Middle frontal gyrus (tissue), 1 donor: ENCODE measurements around the gene PJVK.
"Not testable (repeated sequence)": the region's sequence is repeated elsewhere in the genome, so short reads cannot be mapped to it uniquely, and the experiment has no call there.

Experiments used
- DNase-seq: peaks from one replicate; pipeline ENCODE4 v3.0.0-alpha.2; 2015; ENCODE audit warnings: low spot score; ENCODE audit errors: extremely low spot score

Gene PJVK

DNA sequence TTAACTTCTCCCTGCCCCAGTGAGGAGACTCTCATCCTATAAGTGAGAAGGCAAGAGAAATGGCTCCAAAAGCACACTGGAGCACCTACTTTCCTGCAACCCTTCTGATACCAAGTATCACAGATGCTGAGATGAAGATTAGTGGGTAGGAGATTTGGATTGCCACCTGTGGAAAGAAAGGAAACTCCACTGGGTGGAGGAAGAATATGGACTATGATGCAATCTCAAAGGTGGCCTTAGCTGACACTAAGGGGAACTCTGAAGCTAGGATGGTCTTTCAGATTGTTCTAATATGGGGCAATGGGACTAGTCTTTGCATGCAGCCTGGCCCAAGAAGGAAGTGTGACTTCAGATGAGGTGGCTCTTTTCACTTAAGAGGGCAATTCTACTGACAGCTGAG, 21.8 kb upstream of the PJVK start:
- DNase-seq: no peak

GRCh38 chr2:178436662-178437061, 14.5 kb upstream of the PJVK start:
- DNase-seq: no peak

- no peak for DNase-seq
Observed at GRCh38 chr2:178441426-178441825, 9.8 kb upstream of the PJVK start.

DNA sequence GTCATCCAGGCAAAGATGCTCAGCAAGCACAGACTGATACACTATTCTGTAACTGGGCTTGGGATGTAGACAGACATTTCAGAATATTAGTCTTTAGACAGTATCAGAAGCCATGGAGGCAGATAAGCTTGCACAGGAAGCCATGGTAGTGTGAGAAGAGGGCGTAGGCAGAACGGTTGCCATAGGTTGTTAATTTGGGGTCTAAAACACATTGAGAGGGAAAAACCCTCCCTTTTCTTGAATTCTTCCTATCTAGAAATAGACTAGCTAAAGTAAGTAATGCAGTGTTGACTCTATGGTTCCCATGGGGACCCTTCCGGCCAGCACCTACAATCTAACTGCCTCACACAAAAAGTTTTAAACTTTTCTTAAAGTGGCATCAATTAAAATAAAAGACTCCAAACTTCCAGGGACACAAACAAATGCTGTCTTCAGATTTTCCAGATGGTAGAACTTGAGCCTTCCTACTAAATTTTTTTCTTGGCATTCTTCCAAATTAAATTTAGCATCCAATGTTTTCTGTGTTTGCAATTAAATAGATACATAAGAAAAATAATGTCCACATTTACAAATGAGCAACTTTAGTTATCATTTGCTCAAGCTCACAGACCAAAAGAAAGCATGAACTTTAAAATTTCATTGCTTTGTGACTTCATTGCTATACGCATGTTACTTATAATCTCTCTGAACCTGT, 2.1 kb upstream of the PJVK start:
- DNase-seq: no peak

- no peak for DNase-seq
Observed at GRCh38 chr2:178449700-178450523, 1.3 kb upstream of the PJVK start.

DNA sequence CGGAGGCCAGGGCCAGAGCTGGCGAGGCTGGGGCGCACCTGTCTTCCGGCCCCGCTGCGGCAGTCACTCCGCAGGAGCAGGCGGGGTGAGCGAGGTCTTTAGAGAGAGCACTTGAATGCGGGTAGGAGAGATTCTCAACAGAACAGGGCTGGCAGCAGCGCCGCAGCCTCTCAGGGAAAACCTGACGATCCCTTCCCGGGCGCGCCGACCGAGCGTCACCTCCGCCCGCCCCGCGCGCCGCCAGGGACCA, 729 bp upstream of the PJVK start:
- DNase-seq: no peak

- DNase-seq: no peak
Observed at GRCh38 chr2:178452334-178452733, 1.2 kb downstream of the PJVK start.

- no peak for DNase-seq
Observed at GRCh38 chr2:178452870-178453269, 1.7 kb downstream of the PJVK start.

DNA sequence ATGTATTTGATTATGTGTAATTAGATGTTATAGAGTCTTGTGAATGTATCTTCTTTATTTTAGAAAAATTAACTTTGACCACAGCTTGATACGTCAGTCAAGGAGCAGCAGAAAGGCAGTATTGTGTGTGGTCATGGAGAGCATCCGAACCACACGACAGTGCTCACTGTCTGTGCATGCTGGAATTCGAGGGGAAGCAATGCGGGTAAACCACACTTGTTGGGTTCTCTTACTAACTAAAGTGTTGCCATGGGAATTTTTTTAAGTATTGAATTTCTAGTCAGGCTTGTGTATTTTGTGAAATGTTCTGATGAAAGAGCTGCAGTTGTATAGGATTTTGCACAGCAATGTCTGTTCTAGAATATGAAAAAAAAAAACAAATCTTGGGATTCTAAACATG, 4.8 kb downstream of the PJVK start:
- no peak for DNase-seq

- DNase-seq: no peak
Observed at GRCh38 chr2:178457390-178457886, 6.3 kb downstream of the PJVK start.

- DNase-seq: no peak
Observed at GRCh38 chr2:178469219-178469849, 18.2 kb downstream of the PJVK start.

DNA sequence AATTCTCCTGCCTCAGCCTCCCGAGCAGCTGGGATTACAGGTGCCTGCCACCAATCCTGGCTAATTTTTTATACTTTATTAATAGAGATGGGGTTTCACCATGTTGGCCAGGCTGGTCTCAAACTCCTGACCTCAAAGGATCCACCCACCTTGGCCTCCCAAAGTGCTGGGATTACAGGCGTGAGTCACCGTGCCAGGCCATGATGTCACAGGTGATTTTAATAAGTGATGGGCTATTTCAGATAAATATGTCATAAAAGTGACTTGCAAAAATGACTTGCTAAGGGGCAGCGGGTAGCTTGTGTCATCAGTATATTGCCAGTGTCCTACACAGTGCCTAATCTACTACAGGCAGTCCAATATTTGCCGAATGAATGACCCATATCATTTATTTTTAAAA, 20.1 kb downstream of the PJVK start:
- DNase-seq: not testable (repeated sequence)

DNA sequence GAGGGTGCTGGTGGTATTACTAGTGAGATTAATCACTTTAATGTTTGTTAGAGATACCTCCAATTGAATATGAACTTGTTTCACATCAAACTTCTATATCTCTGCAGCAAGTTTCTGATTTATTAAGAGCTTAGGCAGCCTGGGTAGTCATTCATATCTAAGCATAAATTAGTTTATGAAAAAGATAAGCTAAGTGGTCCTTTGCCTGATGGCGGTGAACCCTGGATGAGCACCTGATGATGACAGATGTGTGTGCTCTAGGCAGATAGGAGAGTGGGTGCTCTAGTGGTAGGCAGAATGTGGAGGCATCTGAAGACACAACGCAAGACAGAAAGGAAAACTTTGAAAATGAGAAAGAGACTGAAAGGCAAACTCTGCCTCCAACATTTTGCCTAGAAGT, 22.2 kb downstream of the PJVK start:
- DNase-seq: no peak

- no peak for DNase-seq
Observed at GRCh38 chr2:178473931-178474330, 22.8 kb downstream of the PJVK start.

DNA sequence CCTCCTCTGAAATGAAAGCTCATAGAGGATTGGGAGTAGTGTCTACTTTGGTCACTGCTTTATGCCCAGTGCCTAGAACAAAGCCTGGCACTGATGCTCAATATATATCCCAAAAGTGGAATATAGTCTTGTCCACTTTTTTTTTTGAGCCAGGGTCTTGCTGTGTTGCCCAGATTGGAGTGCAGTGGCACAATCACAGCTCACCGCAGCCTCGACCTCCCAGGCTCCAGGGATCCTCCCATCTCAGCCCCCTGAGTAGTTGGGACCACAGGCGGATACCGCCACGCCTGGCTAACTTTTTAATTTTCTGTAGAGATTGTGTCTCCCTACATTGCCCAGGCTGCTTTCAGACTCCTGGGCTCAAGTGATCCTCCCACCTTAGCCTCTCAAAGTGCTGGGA, 23.4 kb downstream of the PJVK start:
- no peak for DNase-seq

DNA sequence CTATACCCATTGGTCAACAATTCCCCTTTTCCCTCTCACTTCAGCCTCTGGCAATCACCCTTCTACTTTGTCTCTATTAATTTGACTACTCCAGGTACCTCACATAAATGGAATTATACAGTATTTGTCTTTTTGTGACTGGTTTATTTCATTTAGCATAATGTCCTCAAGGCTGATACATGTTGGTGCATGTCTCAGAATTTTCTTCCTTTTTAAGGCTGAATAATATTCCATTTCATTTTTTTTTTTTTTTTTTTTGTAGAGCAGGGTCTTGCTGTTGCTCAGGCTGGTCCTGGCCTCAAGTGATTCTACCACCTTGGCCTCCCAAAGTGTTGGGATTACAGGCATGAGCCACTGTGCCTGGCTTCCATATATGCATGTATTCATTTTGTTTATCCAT, 25.3 kb downstream of the PJVK start:
- no peak for DNase-seq

DNA sequence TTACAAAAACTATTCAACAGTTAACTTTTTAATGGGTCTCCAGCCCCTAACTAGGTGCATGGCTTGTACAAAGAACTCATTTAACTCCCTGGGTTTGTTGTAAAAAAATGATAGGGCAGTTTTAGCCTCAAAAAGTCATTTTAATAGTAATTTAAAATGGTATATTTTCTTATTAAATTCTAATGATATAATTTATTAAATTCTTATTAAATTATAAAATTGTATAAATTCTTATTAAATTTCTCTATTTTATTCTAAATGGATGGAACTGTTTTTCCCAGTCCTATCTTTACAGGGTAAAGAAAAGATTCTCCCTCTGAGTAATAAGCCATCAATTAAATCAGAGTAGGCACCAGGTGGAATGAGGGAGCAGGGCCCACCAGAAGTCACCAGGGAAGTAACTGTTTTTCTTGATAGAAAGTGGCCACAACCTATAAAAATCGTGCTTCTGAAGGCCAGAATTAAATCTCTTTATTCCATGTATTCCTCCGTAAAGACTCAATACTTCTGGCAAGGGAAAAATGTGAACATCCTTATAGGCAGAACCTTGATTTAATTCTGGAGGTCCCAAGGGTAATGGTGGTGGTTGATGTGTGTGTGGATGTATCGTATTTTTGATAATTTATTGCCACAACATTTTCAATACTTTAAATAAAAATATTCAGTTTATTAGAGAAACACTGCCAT, 26.4 kb downstream of the PJVK start:
- DNase-seq: no peak

GRCh38 chr2:178478130-178478438, 26.9 kb downstream of the PJVK start:
- no peak for DNase-seq

DNA sequence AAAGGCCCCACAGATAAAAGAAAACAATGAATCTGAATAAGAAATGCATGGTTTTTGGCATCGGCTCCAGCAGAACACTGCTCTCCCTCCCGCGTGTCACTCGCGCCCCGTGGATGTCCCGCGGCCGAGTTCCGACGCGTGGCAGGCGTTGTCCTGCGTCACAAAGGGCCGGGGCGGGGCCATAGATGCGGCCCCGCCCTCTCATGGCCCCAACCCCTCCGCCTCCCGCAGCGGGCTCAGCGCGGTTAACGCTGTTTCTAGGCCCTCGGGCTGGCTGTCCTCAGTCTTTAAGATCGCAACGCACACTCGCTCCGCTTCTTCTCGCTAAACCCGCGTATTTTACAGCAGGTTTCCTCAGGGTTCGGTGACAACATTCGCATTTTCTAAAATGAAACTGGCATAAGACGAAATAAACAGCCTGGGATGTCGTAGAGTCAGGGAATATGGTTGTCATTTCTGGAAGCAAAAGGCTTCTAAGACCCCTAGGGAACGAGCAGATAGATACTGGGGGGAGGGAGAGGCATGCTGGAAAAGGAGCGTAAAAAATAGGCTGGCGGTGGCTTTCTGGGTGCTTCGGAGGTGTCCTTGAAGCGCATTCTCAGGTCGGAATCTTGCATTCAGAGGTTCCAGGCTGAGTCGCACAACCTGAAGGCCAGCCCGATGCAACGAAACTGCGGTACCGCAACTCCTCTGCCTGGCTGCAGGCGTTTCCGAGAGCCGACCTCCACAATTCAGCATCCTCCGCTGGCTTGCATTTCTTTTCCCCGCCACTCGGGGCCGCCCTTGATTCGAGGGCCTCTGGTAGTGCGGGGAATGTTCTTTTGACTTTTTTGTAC, 27.5 kb downstream of the PJVK start, which contains the start of gene FKBP7:
Gene FKBP7, minus strand, starts transcription at position 162 of the 836 bp plus-strand sequence. Its CDS starts 101 bp downstream, at position 61.
- peak; percentile 82 for DNase-seq

- DNase-seq: no peak
Observed at GRCh38 chr2:178479275-178479616, 28.1 kb downstream of the PJVK start.

GRCh38 chr2:178479758-178480226, 28.6 kb downstream of the PJVK start:
- DNase-seq: no peak
